Epithelial cell of esophagus (primary cell): Measurements from ENCODE around the gene ADCK1.

Experiments
- DNase-seq: peaks from one replicate; pipeline ENCODE4 v3.0.0; 2010; ENCODE audit warnings: low read depth
- H3K4me3 ChIP-seq: 2 replicates; pipeline ENCODE4 v1.5.1; 2011; ENCODE audit warnings: mild to moderate bottlenecking, low read length, control low read depth
- CTCF ChIP-seq: IDR thresholded peaks from 2 replicates; pipeline ENCODE4 v1.5.1; 2011; ENCODE audit warnings: low read depth, mild to moderate bottlenecking, low read length, control low read depth, inconsistent platforms; ENCODE audit not compliant: insufficient read depth; ENCODE audit errors: missing control alignments

The ADCK1 gene

GRCh38 chr14:77889971-77890442 lies 90.1 kb downstream of the ADCK1 start:
- no peak for TF ChIP-seq CTCF
- peak; percentile 89 for DNase-seq
- no peak overlapping the region for H3K4me3 ChIP-seq

- TF ChIP-seq CTCF, result no peak
- no peak for DNase-seq
- H3K4me3 ChIP-seq, result no peak overlapping the region
Measured at GRCh38 chr14:77890873-77891272, 91.0 kb downstream of the ADCK1 start.

GRCh38 chr14:77892381-77892871 lies 92.5 kb downstream of the ADCK1 start:
- no peak for TF ChIP-seq CTCF
- peak; percentile 68 for DNase-seq
- no peak overlapping the region for H3K4me3 ChIP-seq

- no peak for TF ChIP-seq CTCF
- no peak for DNase-seq
- no peak overlapping the region for H3K4me3 ChIP-seq
Measured at GRCh38 chr14:77892890-77893484, 93.1 kb downstream of the ADCK1 start.

GRCh38 chr14:77897374-77897773 lies 97.5 kb downstream of the ADCK1 start:
- TF ChIP-seq CTCF, result no peak
- DNase-seq, result no peak
- no peak overlapping the region for H3K4me3 ChIP-seq

GRCh38 chr14:77902811-77903210 lies 102.9 kb downstream of the ADCK1 start:
- no peak for TF ChIP-seq CTCF
- no peak for DNase-seq
- H3K4me3 ChIP-seq, result no peak overlapping the region

- no peak for TF ChIP-seq CTCF
- DNase-seq, result no peak
- H3K4me3 ChIP-seq, result no peak overlapping the region
Measured at GRCh38 chr14:77903221-77903620, 103.3 kb downstream of the ADCK1 start.
